NCI-H2171 treated with DMSO at 0.1 percent for 48 hours (cell line): ENCODE measurements around the gene CAGE1.
A peak's percentile ranks its signal among the peaks of the same experiment; 100 is the strongest.
"Not testable (repeated sequence)": the region's sequence is repeated elsewhere in the genome, so short reads cannot be mapped to it uniquely, and the experiment has no call there.

ENCODE experiments used
- DNase-seq: peaks from one replicate; lab custom pipeline; 2025; lab: John Stamatoyannopoulos, UW

The CAGE1 gene

DNA sequence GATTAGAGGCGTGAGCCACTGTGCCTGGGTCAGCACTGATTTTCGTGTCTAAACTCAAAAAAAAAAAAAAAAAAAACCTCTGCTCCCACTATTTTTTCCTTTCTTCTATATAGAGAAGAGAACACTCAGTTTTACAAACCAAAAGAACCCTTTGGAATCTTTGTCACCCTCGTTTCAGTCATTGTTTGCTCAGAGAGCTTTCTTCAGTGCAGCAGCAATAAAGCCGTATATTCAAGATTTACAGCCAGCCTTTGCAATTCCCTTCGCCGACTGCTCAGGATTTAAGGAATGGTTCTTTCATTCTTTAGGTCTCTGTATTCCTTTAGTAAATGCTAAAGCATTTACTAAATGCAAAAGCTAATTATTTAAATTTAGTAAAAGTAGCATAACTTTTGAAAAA, 20.2 kb upstream of the CAGE1 start:
- no peak for DNase-seq

DNA sequence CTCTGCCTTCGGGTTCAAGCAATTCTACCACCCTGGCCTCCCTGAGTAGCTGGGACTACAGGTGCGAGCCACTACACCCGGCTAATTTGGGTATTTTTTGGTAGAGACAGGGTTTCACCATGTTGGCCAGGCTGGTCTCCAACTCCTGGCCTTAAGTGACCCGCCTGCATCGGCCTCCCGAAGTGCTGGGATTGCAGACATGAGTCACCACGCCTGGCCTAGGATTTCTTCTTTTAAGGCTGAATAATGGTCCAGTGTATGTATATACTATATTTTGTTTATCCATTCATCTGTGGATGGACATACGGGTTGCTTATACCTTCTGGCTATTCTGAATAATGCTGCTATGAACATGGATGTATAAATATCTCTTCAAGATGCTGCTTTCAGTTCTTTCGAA, 17.2 kb upstream of the CAGE1 start:
- DNase-seq, result no peak

DNA sequence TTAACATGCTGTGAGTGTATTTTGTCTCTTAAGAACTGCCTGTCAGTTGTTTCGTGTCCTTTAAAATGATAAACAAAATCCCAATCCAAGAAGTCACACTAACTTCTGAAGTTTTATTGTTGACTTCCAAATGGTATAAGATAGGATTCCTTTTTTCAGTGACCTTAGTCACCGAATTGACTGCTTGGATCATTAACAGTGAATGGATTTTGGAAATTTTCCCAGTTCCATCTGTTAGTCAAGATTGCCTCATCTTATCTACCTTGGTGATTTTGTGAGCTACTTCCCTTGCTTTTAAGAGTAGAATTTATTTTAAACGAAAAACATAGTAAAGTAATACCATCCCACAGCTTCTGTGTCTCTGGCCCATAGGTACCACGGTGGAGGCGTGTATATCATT, 15.0 kb upstream of the CAGE1 start:
- no peak for DNase-seq

- no peak for DNase-seq
Observed at GRCh38 chr6:7402716-7403115, 13.2 kb upstream of the CAGE1 start.

GRCh38 chr6:7401075-7401474, 11.5 kb upstream of the CAGE1 start:
- DNase-seq, result no peak

GRCh38 chr6:7392402-7392801, 2.9 kb upstream of the CAGE1 start:
- no peak for DNase-seq

- no peak for DNase-seq
Observed at GRCh38 chr6:7391151-7391550, 1.6 kb upstream of the CAGE1 start.

- no peak for DNase-seq
Observed at GRCh38 chr6:7390226-7390878, 810 bp upstream of the CAGE1 start.

GRCh38 chr6:7389162-7389450, 436 bp downstream of the CAGE1 start:
- DNase-seq, result no peak

DNA sequence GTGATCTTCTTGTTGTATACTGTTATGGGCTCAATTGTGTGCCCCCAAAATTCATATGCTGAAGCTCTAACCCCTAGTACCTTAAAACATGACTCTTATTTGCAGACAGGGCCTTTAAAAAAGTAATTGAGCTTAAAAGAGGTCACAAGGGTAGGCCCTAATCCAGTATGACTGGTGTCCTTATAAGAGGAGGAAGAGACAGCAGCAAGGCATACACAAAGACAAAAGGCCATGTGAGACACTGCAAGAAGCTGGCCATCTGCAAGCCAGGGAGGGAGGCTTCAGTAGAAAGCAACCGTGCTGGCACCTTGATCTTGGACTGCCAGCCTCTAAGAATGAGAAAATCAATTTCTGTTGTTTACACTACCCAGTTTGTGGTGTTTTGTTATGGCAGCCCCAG, 8.4 kb downstream of the CAGE1 start:
- DNase-seq, result no peak

DNA sequence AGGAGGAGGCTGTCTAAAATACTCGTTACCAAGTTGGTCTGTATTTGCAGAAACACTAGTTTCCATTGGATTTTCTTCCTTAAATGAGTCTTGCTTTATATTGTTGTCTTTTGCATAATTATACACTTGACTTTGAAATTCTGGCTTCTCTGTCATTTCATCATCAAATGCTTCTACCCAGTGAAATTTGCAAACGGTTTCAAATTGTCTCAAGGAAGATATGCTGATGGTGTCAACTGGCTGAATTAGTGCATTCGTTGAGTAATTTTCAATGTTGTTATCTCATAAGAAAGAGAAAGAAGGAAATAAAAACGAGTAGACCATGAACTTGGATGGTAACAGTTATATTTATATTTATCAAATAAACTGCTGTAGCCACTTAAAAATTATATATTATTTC, 10.8 kb downstream of the CAGE1 start:
- DNase-seq, result no peak

- DNase-seq, result no peak
Observed at GRCh38 chr6:7377961-7378360, 11.6 kb downstream of the CAGE1 start.

DNA sequence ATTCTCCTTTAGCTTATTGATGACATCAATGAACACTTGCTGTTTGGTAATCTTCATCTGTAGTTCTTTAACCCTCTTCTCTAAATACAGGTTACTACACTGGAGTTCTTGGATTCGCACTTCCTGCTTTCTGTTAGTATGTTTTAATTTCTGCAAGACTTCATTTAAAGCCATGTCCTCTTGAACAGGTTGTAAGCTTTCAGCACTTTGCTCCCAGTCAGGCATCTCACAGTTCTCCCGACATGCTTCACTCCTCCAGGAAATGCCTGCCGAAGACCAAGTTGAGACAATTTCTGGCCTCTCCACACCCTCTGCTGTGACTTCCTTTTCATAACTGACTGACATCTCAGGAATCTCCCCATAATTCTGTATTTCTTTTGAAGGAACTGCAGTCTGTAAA, 15.8 kb downstream of the CAGE1 start:
- no peak for DNase-seq

DNA sequence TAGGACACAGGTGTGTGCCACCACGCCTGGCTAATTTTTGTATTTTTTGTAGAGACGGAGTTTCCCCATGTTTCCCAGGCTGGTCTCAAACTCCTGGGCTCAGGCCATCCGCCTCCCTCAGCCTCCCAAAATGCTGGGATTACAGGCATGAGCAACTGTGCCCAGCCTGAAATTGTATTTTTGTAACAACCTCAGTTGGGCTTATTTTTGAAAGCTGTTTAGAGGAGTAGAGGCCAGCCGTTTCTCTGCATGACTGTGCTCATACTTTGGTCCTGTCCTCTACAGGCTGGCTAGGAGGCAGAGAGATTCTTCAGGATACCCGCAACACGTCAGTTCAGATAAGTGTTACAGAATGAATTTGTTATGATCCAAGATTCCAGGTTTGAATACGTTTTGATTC, 22.1 kb downstream of the CAGE1 start:
- no peak for DNase-seq

DNA sequence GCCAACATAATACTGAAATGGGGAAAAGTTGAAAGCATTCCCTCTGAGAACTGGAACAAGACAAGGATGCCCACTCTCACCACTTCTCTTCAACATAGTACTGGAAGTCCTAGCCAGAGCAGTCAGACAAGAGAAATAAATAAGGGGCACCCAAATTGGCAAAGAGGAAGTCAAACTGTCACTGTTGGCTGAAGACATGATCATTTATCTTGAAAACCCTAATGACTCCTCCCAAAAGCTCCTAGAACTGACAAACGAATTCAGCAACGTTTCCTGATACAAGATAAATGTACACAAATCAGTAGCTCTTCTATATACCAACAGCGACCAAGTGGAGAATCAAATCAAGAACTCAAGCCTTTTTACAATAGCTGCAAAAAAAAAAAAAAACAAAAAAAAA, 37.6 kb downstream of the CAGE1 start:
- not testable (repeated sequence) for DNase-seq

DNA sequence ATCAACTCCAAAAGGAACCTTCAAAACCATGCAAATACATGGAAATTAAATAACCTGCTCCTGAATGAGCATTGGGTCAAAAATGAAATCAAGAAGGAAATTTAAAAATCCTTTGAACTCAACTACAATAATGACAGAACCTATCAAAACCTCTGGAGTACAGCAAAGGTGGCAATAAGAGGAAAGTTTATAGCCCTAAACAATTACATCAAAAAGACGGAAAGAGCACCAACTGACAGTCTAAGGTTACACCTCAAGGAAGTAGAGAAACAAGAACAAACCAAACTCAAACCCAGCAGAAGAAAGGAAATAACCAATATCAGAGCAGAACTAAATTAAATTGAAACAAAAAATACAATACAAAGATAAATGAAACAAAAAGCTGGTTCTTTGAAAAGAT, 39.0 kb downstream of the CAGE1 start:
- not testable (repeated sequence) for DNase-seq

- not testable (repeated sequence) for DNase-seq
Observed at GRCh38 chr6:7347551-7347997, 42.0 kb downstream of the CAGE1 start.

GRCh38 chr6:7344773-7345450, 44.6 kb downstream of the CAGE1 start:
- peak; percentile 12 for DNase-seq

DNA sequence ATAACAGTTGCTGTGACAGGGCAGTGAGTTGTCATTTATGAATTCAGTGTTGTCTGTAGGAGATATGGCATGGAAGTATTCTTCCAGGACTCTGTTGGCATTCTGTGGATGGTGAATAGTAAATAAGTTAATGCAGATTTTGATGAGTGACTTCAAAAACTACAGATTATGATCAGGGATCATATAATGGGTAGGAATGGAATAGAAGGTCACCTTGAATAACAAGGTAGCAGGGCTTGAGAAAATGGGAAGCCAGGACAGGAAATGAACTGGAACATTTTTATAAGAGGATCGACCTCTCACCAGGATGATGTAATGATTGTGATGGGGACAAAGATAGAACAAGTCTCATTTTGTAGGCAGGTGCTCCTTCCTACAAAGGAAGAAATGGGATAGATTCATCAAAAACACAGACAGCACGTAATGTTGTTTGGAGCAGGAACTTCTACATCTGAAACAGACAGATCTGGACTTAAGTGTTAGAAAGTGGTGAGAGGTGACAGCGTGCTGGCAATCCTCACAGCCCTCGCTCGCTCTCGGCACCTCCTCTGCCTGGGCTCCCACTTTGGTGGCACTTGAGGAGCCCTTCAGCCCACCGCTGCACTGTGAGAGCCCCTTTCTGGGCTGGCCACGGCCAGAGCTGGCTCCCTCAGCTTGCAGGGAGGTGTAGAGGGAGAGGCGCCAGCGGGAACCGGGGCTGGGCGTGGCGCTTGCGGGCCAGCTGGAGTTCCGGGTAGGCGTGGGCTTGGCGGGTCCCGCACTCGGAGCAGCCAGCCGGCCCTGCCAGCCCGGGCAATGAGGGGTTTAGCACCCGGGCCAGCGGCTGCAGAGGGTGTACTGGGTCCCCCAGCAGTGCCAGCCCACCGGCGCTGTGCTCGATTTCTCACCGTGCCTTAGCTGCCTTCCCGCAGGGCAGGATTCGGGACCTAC, 45.7 kb downstream of the CAGE1 start:
- DNase-seq, result no peak

- DNase-seq, result peak; percentile 84
Observed at GRCh38 chr6:7341989-7342742, 47.4 kb downstream of the CAGE1 start.

DNA sequence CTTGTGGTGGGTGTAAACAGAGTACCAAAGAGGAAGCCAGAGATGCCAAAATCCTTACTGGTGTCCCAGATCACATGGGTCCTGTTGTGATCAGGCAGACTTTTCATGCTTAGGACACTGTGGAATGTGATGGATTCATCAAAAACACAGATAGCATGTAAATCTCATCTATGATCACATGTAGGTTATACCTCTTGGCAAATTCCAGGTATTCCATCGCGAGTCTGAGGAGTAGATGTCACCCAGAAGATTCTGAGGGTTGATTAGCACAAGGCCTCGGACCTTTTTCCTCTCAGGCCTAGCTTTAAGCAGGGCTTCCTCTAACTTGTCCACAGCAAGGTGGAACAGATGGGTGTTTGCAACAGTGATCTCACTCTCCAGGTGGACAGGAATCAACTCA, 48.3 kb downstream of the CAGE1 start:
- DNase-seq, result no peak

DNA sequence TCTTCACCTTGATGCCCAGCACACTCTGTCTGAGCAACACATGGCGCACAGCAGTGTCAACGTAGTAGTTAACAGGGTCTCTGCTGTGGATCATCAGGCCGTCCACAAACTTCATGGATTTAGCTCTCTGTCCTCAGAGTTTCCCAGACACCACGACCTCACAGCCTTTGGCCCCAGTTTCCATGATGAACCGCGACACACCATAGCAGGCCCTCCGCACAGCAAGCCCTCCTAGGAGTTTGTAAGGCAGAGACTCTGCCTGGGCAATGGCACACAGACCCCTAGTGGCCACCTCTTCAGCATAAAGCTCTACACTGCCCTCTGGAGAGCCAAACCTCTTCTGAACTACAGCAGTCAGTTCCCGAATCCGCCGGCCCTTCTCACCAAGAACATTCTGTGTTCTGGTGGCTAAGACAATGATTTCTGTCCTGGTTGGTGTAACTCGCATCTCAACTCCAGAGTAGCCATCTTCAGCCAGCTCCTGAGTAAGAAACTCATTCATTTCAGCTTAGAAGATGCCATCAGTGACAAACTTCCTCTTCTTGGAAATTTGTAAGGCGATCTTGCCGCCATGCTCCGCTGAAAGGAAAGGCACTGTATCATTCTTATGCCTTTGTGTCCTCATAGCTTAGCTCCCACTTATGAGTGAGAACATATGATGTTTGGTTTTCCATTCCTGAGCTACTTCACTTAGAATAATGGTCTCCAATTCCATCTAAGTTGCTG, 50.4 kb downstream of the CAGE1 start:
- not testable (repeated sequence) for DNase-seq
